ENCODE data around the gene FILIP1L. TPM values are rescaled to one million over a fixed set of nuclear protein-coding genes. Genes with fewer than 3 reads are reported as not detected.
"Not testable (repeated sequence)": the region's sequence is repeated elsewhere in the genome, so short reads cannot be mapped to it uniquely, and the experiment has no call there.

The FILIP1L gene
- total RNA-seq, 3 donors from 2014 or later: 8.9 to 37.0 (median 17.1) TPM

- no peaks in the 10 kb centered on the region for H3K9me3 ChIP-seq
- DNase-seq: no peak
- intact Hi-C loops (cut with DNase I, micrococcal nuclease): loop anchor here in 1 of 2 donors (5.0 kb wide), 1 partner anchor 411 kb away; no protein-coding TSS in a partner anchor
- ATAC-seq: no peak
- H3K36me3 ChIP-seq (ENCODE audit: low read depth): no peaks in the 10 kb centered on the region
- H3K4me1 ChIP-seq (ENCODE audit: low read depth): no peaks in the 10 kb centered on the region
- no peak for TF ChIP-seq CTCF (IDR thresholded peaks at IDR 0.05)
- H3K4me3 ChIP-seq: no peak overlapping the region
Observed at GRCh38 chr3:99845999-99846398, 268.3 kb downstream of the FILIP1L start.

GRCh38 chr3:99845331-99845730, 269.0 kb downstream of the FILIP1L start:
- H3K4me1 ChIP-seq (ENCODE audit: low read depth): no peaks in the 10 kb centered on the region
- no peak for ATAC-seq
- no peak overlapping the region for H3K4me3 ChIP-seq
- DNase-seq: no peak
- H3K36me3 ChIP-seq (ENCODE audit: low read depth): no peaks in the 10 kb centered on the region
- H3K9me3 ChIP-seq: no peaks in the 10 kb centered on the region
- TF ChIP-seq CTCF (IDR thresholded peaks at IDR 0.05): no peak
- intact Hi-C loops (cut with DNase I, micrococcal nuclease): loop anchor here in 1 of 2 donors (5.0 kb wide), 1 partner anchor 412 kb away; no protein-coding TSS in a partner anchor

- TF ChIP-seq CTCF (IDR thresholded peaks at IDR 0.05): no peak
- ATAC-seq (peak; percentile 34), DNase-seq (peak in 1 of 3 donors; percentile 28)
- intact Hi-C loops (cut with DNase I, micrococcal nuclease): loop anchor here in 1 of 2 donors (5.0 kb wide), 1 partner anchor 414 kb away; no protein-coding TSS in a partner anchor
- Histone ChIP-seq H3K9me3 (no peaks in the 10 kb centered on the region), H3K36me3 (ENCODE audit: low read depth) (no peaks in the 10 kb centered on the region), H3K4me3 (no peak overlapping the region), H3K4me1 (ENCODE audit: low read depth) (no peaks in the 10 kb centered on the region)
Observed at GRCh38 chr3:99843590-99844258, 270.6 kb downstream of the FILIP1L start.

GRCh38 chr3:99842826-99843589, 271.3 kb downstream of the FILIP1L start:
- H3K4me3 ChIP-seq: no peak overlapping the region
- no peaks in the 10 kb centered on the region for H3K36me3 ChIP-seq (ENCODE audit: low read depth)
- intact Hi-C loops (cut with DNase I, micrococcal nuclease): loop anchor here in 1 of 2 donors (5.0 kb wide), 1 partner anchor 414 kb away; no protein-coding TSS in a partner anchor
- H3K4me1 ChIP-seq (ENCODE audit: low read depth): peaks cover 4% of the 10 kb centered on the region
- DNase-seq (peak in 1 of 3 donors; percentile 24), ATAC-seq (peak; percentile 83)
- peak; percentile 18 for TF ChIP-seq CTCF (IDR thresholded peaks at IDR 0.05)
- no peaks in the 10 kb centered on the region for H3K9me3 ChIP-seq

GRCh38 chr3:99841949-99842348, 272.4 kb downstream of the FILIP1L start:
- not testable (repeated sequence) for H3K4me3 ChIP-seq, DNase-seq
- H3K4me1 ChIP-seq (ENCODE audit: low read depth): peaks cover 14% of the 10 kb centered on the region

GRCh38 chr3:99839613-99840012, 274.7 kb downstream of the FILIP1L start:
- ATAC-seq: no peak
- H3K36me3 ChIP-seq (ENCODE audit: low read depth): no peaks in the 10 kb centered on the region
- no peak for TF ChIP-seq CTCF (IDR thresholded peaks at IDR 0.05)
- no peaks in the 10 kb centered on the region for H3K9me3 ChIP-seq
- no peak for DNase-seq
- intact Hi-C loops (cut with DNase I, micrococcal nuclease): loop anchor here in 1 of 2 donors (5.0 kb wide), 1 partner anchor 418 kb away; no protein-coding TSS in a partner anchor
- H3K4me3 ChIP-seq: no peak overlapping the region
- peaks cover 16% of the 10 kb centered on the region for H3K4me1 ChIP-seq (ENCODE audit: low read depth)

More at GRCh38 chr3:99841949-99842348, 272.4 kb downstream of the FILIP1L start:
- not testable (repeated sequence) for H3K36me3 ChIP-seq (ENCODE audit: low read depth); ATAC-seq; H3K9me3 ChIP-seq
- intact Hi-C loops (cut with DNase I, micrococcal nuclease): loop anchor here in 1 of 2 donors (5.0 kb wide), 1 partner anchor 415 kb away; no protein-coding TSS in a partner anchor
